Endothelial cell of umbilical vein (primary cell): ENCODE results near the gene BHMT. TPM values are rescaled to one million over a fixed set of nuclear protein-coding genes. Genes with fewer than 3 reads are reported as not detected.

ENCODE experiments used
- BruUV-seq: library from RNA; stranded (reverse); fragments of 400-500 nt; replicated peaks from 2 replicates; lab custom pipeline; 2021; lab: Mats Ljungman, UMichigan
- CTCF ChIA-PET: fragments of 300-600, 350-600 bp; sonication (Branson Sonifier 250); formaldehyde crosslinking; loops from one replicate; lab custom pipeline; 2021; ENCODE audit warnings: antibody characterized with exemption, inconsistent platforms; lab: Charles Lee
- POLR2A ChIA-PET: fragments of 300-600, 350-600 bp; sonication (Branson Sonifier 250); formaldehyde crosslinking; loops from one replicate; lab custom pipeline; 2021; ENCODE audit warnings: antibody characterized with exemption, inconsistent platforms; lab: Charles Lee
- DNase-seq: peaks from one replicate; pipeline ENCODE4 v3.0.0-alpha.2; 2011; ENCODE audit warnings: low read depth, low spot score
- FAIRE-seq: peaks from 2 replicates; lab custom pipeline; 2011; peaks lifted over from hg19 to GRCh38; lab: Jason Lieb, UNC
- H2AFZ ChIP-seq: 2 replicates; pipeline ENCODE4 v1.6.0; 2012; ENCODE audit warnings: low read depth, low read length, control low read depth, inconsistent platforms
- H3K27ac ChIP-seq: 2 replicates; pipeline ENCODE4 v1.5.1; 2011; ENCODE audit warnings: low read depth, mild to moderate bottlenecking, control low read depth, low read length, moderate library complexity; ENCODE audit not compliant: insufficient read depth
- H3K27me3 ChIP-seq, 2 experiments: 2 replicates each; pipeline versions ENCODE4 v1.6.0 to v1.6.1; 2011; ENCODE audit warnings: low read length in 2 of 2, mixed read lengths in 1 of 2; ENCODE audit not compliant: control insufficient read depth in 2 of 2, insufficient read depth in 2 of 2
- H3K36me3 ChIP-seq, 2 experiments: 2 replicates in 1 of 2; 3 replicates in 1 of 2; pipeline ENCODE4 v1.5.1; 2011; ENCODE audit warnings: low read length in 2 of 2, mild to moderate bottlenecking in 1 of 2, moderate library complexity in 1 of 2; ENCODE audit not compliant: control insufficient read depth in 2 of 2, insufficient read depth in 2 of 2; ENCODE audit errors: extremely low read depth in 1 of 2
- H3K4me1 ChIP-seq: 3 replicates; pipeline ENCODE4 v1.5.1; 2011; ENCODE audit warnings: mild to moderate bottlenecking, low read length; ENCODE audit not compliant: control insufficient read depth, insufficient read depth; ENCODE audit errors: extremely low read depth
- H3K4me2 ChIP-seq: 2 replicates; pipeline ENCODE4 v1.6.1; 2011; ENCODE audit warnings: low read length, control low read depth, mixed read lengths; ENCODE audit not compliant: insufficient read depth
- H3K4me3 ChIP-seq, 3 experiments: fragments of 200-600 bp in 1 of 3; sonication (generic), shearing (Covaris generic) in 1 of 3; replicated peaks in 1 of 3; 2 replicates each; pipeline ENCODE4 v1.5.1; 2011 to 2016; ENCODE audit warnings: control low read depth in 3 of 3, low read length in 3 of 3, mild to moderate bottlenecking in 2 of 3, inconsistent platforms in 1 of 3, low read depth in 1 of 3, moderate library complexity in 1 of 3; ENCODE audit not compliant: insufficient read depth in 1 of 3
- H3K79me2 ChIP-seq: 2 replicates; pipeline ENCODE4 v1.6.0; 2012; ENCODE audit warnings: low read length, inconsistent platforms; ENCODE audit not compliant: control insufficient read depth, insufficient read depth
- H3K9ac ChIP-seq: replicated peaks from 2 replicates; pipeline ENCODE3; 2011; ENCODE audit warnings: low read length, control low read depth; ENCODE audit not compliant: insufficient read depth; ENCODE audit errors: extremely low read depth
- H3K9me1 ChIP-seq: replicated peaks from 3 replicates; pipeline ENCODE4 v1.6.0; 2011; ENCODE audit warnings: mild to moderate bottlenecking, low read length; ENCODE audit not compliant: control insufficient read depth, insufficient read depth; ENCODE audit errors: extremely low read depth
- H3K9me3 ChIP-seq: replicated peaks from 2 replicates; pipeline ENCODE4 v1.5.1; 2012; ENCODE audit warnings: low read length, inconsistent platforms; ENCODE audit not compliant: control insufficient read depth, insufficient read depth
- H4K20me1 ChIP-seq: replicated peaks from 2 replicates; pipeline ENCODE3; 2011; ENCODE audit warnings: mild to moderate bottlenecking, low read length; ENCODE audit not compliant: control insufficient read depth, insufficient read depth; ENCODE audit errors: extremely low read depth
- CTCF ChIP-seq, 2 donors: IDR thresholded peaks; 1 replicate in 1 of 2; 2 replicates in 1 of 2; pipeline ENCODE4 v1.5.1; 2011; ENCODE audit warnings: low read length in 2 of 2, mild to moderate bottlenecking in 2 of 2, moderate library complexity in 2 of 2, control low read depth in 1 of 2, inconsistent platforms in 1 of 2, low read depth in 1 of 2; ENCODE audit not compliant: insufficient read depth in 1 of 2; ENCODE audit errors: extremely low read depth in 1 of 2
- EZH2 ChIP-seq: IDR thresholded peaks from 2 replicates; pipeline ENCODE4 v1.6.1; 2012; ENCODE audit warnings: borderline replicate concordance, low read depth, mild to moderate bottlenecking, moderate library complexity, low read length, inconsistent platforms; ENCODE audit not compliant: severe bottlenecking
- FOS ChIP-seq: IDR thresholded peaks from 2 replicates; pipeline ENCODE4 v1.6.1; 2011; ENCODE audit warnings: mild to moderate bottlenecking, low read length, moderate library complexity, borderline replicate concordance; ENCODE audit not compliant: insufficient read depth
- GATA2 ChIP-seq: IDR thresholded peaks from 2 replicates; pipeline ENCODE4 v1.7.0; 2011; ENCODE audit warnings: low read depth, mild to moderate bottlenecking, moderate library complexity, mixed read lengths, low read length; ENCODE audit not compliant: insufficient read length, insufficient read depth
- JUN ChIP-seq: IDR thresholded peaks from 2 replicates; pipeline ENCODE4 v1.6.1; 2011; ENCODE audit warnings: borderline replicate concordance, low read depth; ENCODE audit not compliant: insufficient read length, insufficient read depth
- MAX ChIP-seq: IDR thresholded peaks from 2 replicates; pipeline ENCODE4 v1.6.1; 2011; ENCODE audit not compliant: insufficient read depth, insufficient read length
- MYC ChIP-seq: IDR thresholded peaks from one replicate; pipeline ENCODE4 v1.6.1; 2011; ENCODE audit warnings: mild to moderate bottlenecking, low read depth, low read length
- POLR2A ChIP-seq: IDR thresholded peaks from 2 replicates; pipeline ENCODE4 v1.6.1; 2012; ENCODE audit warnings: low read depth, mild to moderate bottlenecking, control low read depth, low read length
- POLR2AphosphoS5 ChIP-seq: IDR thresholded peaks from 2 replicates; pipeline ENCODE4 v1.6.1; 2012; ENCODE audit warnings: low read depth, mild to moderate bottlenecking, control low read depth, low read length, moderate library complexity; ENCODE audit not compliant: insufficient read depth
- dilution Hi-C: fragments of 300-500 bp; cut with MboI; formaldehyde crosslinking; loops from one replicate; pipeline ENCODE4 v1.15.0; 2019; ENCODE audit warnings: low sequenced_read_pairs; ENCODE audit not compliant: extremely low pct_ligation_motif_present
- intact Hi-C: fragments of 100-400 bp; cut with micrococcal nuclease; formaldehyde crosslinking; loops from one replicate; pipeline ENCODE4 v1.10.0; 2022
- polyA plus RNA-seq, 4 experiments: library from polyadenylated mRNA; depleted of rRNA in 3 of 4; stranded (reverse) in 3 of 4; unstranded in 1 of 4; fragments of >200 nt; gene quantifications; 2 replicates each; pipeline versions ENCODE4 v1.2.1 to v1.2.3, GENCODE V29; 2011 to 2012; ENCODE audit warnings: missing spikeins in 1 of 4
- total RNA-seq: library from RNA; stranded (reverse); gene quantifications from 2 replicates; pipeline ENCODE4 v1.2.3, GENCODE V29; 2021

The BHMT gene
- total and polyA plus RNA-seq, 2 donors (not counting 3 experiments of a cell fraction or from before 2014, with no cell fraction given), result not detected

GRCh38 chr5:79171635-79172245, 60.1 kb downstream of the BHMT start:
- no peak for FAIRE-seq

GRCh38 chr5:79172269-79172668, 60.7 kb downstream of the BHMT start:
- no peak overlapping the region for H3K4me2 ChIP-seq
- dilution Hi-C loops, result no loop called here
- no peak for TF ChIP-seq JUN
- TF ChIP-seq MAX, result no peak
- no peak for TF ChIP-seq MYC
- TF ChIP-seq EZH2, result no peak
- no peak for TF ChIP-seq FOS
- TF ChIP-seq GATA2, result no peak
- no peak for TF ChIP-seq POLR2AphosphoS5
- no peak for TF ChIP-seq POLR2A
- TF ChIP-seq CTCF (IDR thresholded peaks at IDR 0.05; ENCODE audit: extremely low read depth in 1 of 2, insufficient read depth in 1 of 2, low read depth in 1 of 2, low read length in 2 of 2), result no peak

More at GRCh38 chr5:79171635-79172245, 60.1 kb downstream of the BHMT start:
- Histone ChIP-seq H3K27ac (no peak overlapping the region), H4K20me1 (no peaks in the 10 kb centered on the region), H3K36me3 (no peaks in the 10 kb centered on the region), H3K4me2 (no peak overlapping the region), H3K9ac (no peak overlapping the region), H3K79me2 (no peaks in the 10 kb centered on the region), H3K4me3 (no peak overlapping the region), H3K9me3 (no peaks in the 10 kb centered on the region), H3K4me1 (no peaks in the 10 kb centered on the region), H3K9me1 (no peaks in the 10 kb centered on the region), H2AFZ (no peak overlapping the region), H3K27me3 (no peaks in the 10 kb centered on the region)
- TF ChIP-seq JUN (no peak), POLR2AphosphoS5 (no peak), EZH2 (no peak), POLR2A (no peak), MAX (no peak), GATA2 (no peak), FOS (no peak)
- ChIA-PET CTCF (interaction anchor here (0.7 to 0.9 kb wide), 2 partner anchors 39 to 147 kb away, joined by 3 read pairs; no protein-coding TSS in a partner anchor), POLR2A (no interaction called here)
- no peak for DNase-seq
- BruUV-seq, result no TSS peak
- intact Hi-C loops (no loop called here), dilution Hi-C loops (no loop called here)

More at GRCh38 chr5:79172269-79172668, 60.7 kb downstream of the BHMT start:
- H3K27me3 ChIP-seq, result no peaks in the 10 kb centered on the region
- no peak for DNase-seq
- H3K9me1 ChIP-seq, result no peaks in the 10 kb centered on the region
- H3K4me3 ChIP-seq, result no peak overlapping the region
- BruUV-seq, result no TSS peak
- H3K9ac ChIP-seq, result no peak overlapping the region
- ChIA-PET POLR2A (no interaction called here), CTCF (interaction anchor here (0.7 kb wide), 1 partner anchor 147 kb away, joined by 3 read pairs; no protein-coding TSS in a partner anchor)
- no peaks in the 10 kb centered on the region for H3K36me3 ChIP-seq
- FAIRE-seq, result no peak
- intact Hi-C loops, result no loop called here
- H3K79me2 ChIP-seq, result no peaks in the 10 kb centered on the region
- no peak overlapping the region for H3K27ac ChIP-seq
- no peak overlapping the region for H2AFZ ChIP-seq
- H4K20me1 ChIP-seq, result no peaks in the 10 kb centered on the region
- no peaks in the 10 kb centered on the region for H3K9me3 ChIP-seq
- H3K4me1 ChIP-seq, result no peaks in the 10 kb centered on the region
